ENCODE data around the gene AGXT.

DNA sequence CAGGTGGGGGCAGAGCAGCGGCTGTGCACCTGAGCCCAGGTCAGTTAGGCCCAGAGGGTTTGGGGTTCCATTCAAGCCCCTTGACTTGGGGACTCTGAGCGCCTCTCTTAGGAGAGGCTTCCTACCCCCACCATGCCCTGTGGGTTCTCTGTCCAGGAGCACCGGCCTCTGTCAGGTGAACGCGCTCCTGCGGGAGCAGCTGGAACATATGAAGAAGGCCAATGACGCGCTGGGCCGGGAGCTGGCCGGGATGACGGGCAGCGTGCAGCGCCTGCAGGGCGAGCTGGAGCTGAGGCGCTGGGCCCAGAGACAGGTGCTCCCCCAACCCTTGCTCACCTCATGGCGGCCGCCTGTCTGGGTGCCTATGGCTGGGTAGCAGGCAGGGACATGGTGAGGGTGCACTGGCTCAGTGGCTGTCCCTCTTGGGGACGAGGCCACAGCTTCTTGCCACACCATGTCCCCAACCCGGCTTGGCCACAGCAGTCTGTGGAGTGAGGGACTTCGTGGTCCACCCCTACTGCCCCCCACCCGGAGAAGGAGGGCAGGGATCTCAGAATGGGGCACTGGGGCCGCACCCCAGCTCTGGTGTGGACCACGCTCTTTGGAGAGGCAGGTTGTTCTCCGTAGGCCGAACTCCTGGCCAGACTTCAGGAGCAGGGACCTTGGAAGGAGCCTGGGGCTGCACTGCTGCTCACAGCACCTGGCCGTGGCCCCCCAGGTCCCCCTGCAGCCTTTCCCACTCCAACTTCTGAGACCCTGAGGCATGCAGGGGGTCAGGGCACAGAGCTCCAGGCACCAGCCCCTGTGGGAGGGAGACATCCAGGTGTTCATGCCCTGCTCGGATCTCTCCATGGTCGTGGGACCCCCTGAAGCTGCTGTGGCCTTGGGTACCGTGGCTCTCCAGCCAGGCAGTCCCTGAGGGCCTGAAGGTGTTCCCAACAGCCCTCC lies 57.2 kb downstream of the AGXT start:
- TF ChIP-seq POLR2AphosphoS5 (IDR thresholded peaks at IDR 0.05; ENCODE audit: borderline replicate concordance, low read depth, low read length) (no peak), EZH2 (IDR thresholded peaks at IDR 0.05) (no peak)
